HG02642 (cell line): ENCODE data around the gene PARP6.
A peak's percentile ranks its signal among the peaks of the same experiment; 100 is the strongest.

ENCODE experiments used
- ATAC-seq: cut with Tn5 transposase; IDR thresholded peaks from one replicate; pipeline ENCODE4 v1.9.1; 2021; ENCODE audit warnings: mild to moderate bottlenecking; ENCODE audit not compliant: unreplicated experiment, poor library complexity

The PARP6 gene

GRCh38 chr15:72235298-72235697, 37.1 kb downstream of the PARP6 start:
- no peak for ATAC-seq

- no peak for ATAC-seq
These were observed 38.6 kb downstream of the PARP6 start for GRCh38 chr15:72233769-72234168.

DNA sequence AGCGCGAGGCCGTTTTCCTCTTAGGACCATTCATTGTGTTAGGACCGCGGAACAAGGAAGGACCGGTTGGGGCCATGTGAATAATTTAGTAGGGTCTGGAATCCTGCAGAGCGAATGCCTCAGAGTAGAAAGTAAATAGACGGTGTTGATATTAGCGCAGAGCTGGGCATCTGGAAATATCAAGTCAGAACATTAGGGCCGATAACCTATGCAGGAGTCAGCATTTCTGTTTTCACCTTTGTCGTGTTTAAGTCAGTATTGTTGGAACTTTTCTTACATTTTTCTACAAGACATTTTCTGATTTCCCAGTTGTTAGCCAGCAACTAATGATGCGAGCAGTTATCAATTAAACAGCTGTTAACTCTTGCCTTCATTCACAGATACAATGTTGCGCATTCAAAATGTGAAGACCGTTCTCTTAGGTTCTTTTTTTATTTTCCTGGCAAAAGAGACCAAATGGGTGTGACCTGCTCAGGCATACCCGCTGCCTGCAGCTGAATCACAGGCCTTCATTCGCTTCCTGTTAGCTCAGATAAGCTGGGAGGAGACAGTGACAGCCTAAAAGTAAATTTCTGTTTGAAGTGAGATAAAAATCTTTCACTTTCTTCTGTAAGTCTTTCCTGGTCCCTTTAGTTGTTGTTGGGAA, 40.4 kb downstream of the PARP6 start:
- no peak for ATAC-seq

DNA sequence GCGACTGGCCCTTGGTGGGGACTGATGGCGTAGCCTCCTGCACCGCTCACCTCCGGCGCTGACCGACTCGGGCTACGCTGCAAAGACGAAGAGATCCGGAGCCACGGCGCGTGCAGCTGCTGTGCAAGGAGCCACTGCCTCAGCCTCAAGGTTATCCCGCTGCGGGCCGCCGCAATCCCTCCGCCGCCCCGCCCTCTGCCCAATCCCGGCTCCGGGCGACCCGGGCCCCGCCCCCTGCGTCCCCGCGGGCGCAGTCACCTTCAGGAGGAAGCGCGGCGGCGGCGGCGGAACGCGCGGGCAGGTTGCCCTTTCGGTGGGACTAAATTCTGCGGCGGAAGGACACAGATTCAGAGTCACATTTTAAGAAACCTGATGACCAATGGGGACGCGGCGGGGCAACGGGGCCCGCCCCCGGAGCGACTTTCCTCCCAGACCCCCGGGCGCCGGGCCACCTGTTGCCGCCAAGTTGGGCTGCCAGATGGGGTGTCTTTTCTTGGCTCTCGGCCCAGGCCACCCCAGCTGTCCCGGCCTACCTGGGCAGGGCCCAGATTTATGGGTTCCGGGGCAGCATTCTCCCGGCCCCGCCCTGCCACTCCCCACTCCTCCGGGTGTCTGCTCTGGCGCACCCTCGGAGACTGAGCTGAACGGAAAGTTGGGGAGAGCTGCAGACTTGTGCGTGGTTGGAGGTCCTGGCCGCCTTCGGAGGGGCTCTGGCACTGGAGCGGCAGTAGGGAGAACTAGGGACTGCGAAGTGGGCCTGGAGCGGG, 41.1 kb downstream of the PARP6 start, which contains the start of gene PKM:
Gene PKM (minus strand): TSS at position 125 of the 767 bp plus-strand sequence. CDS start 12,093 bp downstream, outside the sequence.
- peak; percentile 55 for ATAC-seq

- no peak for ATAC-seq
These were observed 41.9 kb downstream of the PARP6 start for GRCh38 chr15:72230197-72231065.

DNA sequence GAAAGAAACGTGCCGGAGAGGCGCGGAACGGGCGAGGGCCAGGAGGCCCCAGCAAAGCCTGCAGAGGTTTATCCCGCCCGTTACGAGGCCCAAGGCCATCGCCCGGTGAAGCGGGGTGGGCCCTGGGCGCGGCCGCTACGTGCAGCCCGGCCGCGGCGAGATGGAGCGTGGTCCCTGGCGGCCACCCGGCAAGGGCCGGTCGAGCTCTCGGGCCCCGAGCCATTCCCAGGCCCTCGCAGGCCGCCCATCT, 42.5 kb downstream of the PARP6 start:
- no peak for ATAC-seq

DNA sequence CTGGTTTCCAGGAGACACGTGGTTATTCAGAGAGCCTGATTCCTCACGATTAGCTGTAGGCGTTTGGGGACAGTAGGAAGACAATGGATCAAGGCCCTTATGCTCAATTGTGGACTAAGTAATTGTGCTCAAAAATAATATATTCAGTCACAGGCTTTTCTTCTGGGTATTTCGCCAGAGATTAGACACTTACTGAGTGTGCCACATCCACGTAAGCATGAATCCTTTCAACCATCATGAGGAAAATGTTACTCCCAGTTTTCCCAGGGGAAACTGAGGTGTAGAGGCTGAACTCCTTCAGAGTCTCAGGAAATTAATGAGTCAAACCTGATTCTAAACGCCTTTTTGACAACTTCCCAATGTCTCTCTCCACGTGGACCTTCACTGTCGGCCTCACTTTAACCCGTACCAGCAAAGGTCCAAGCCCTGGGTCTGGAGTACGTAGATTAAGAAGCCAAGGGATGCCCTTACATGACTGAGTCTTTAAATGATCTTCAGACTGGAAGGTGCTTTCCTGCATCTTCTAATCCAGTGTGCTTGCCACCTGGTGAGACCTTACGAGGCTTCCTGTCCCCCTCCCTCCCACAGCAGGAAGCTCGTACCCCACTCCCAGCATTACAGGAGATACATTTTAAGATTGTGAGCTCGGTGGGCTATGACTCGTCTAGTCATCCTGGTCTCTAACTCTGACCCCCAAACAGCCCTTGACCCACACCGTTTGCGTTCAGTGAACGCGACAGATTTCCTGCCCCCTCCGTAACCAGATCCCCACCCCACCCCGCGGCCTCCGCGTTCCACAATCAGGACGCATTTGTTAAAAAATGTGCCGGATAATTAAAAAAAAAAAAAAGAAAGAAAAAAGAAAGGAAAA, 43.0 kb downstream of the PARP6 start:
- ATAC-seq, result no peak

GRCh38 chr15:72227720-72228119, 44.6 kb downstream of the PARP6 start:
- ATAC-seq, result no peak

GRCh38 chr15:72227192-72227586, 45.2 kb downstream of the PARP6 start:
- ATAC-seq, result no peak

- ATAC-seq, result no peak
These were observed 49.1 kb downstream of the PARP6 start for GRCh38 chr15:72223278-72223677.

DNA sequence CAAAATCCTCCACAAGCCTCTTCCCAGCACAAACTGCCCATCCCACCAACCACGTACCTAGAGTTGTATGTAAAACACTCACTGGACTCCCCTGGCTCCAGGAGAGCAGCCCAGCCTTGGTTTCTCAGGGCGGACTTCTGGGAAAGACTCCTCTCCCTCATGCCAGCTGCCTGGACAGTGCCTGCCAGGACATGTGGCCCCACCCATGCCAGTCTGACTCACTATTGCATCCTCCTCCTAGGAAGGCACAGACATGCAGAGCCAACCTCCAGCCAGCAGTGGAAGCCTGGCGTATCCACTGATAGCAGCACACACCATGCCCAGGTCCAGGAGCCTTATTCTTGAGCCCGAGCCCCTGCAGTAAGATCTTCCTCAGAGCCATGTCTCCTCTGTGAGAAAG, 50.0 kb downstream of the PARP6 start:
- no peak for ATAC-seq

GRCh38 chr15:72220687-72221086, 51.7 kb downstream of the PARP6 start:
- ATAC-seq, result no peak

- no peak for ATAC-seq
These were observed 55.1 kb downstream of the PARP6 start for GRCh38 chr15:72217216-72217615.

GRCh38 chr15:72216079-72216478, 56.3 kb downstream of the PARP6 start:
- no peak for ATAC-seq

- ATAC-seq, result no peak
These were observed 64.7 kb downstream of the PARP6 start for GRCh38 chr15:72207558-72208085.

DNA sequence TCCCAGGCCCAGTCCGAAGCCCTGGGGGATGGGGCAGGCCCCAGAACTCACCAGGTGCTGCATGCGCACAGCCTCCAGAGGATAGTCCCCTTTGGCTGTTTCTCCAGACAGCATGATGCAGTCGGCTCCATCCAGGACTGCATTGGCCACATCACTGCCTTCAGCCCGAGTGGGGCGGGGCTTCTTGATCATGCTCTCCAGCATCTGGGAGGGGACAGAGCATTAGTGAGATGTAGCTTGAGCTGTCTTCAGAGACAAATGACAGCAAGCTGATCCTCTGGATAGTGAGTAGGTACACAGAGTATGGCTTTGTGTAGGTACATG, 65.7 kb downstream of the PARP6 start:
- ATAC-seq, result no peak

GRCh38 chr15:72205896-72206676, 66.3 kb downstream of the PARP6 start:
- ATAC-seq, result no peak

DNA sequence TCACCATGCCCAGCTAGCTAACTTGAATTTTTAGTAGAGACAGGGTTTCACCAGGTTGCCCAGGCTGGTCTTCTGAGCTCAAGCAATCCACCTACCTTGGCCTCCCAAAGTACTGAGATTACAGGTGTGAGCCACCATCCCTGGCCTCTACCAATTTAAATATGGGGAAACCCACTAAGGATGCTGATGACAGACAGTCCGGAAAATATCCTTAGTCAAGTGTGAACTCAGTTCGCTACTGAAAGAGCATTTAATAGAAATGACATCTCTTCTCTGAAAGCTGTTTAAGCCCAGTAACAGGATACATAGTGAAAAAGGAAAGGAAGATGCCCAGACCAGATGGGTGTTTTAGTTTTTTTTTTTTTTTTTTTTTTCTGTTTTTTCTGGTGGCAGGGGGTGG, 67.1 kb downstream of the PARP6 start:
- no peak for ATAC-seq

- ATAC-seq, result no peak
These were observed 68.9 kb downstream of the PARP6 start for GRCh38 chr15:72203507-72203837.
